ENCODE measurements around the gene KDELR1. TPM values are rescaled to one million over a fixed set of nuclear protein-coding genes. Genes with fewer than 3 reads are reported as not detected.

Gene KDELR1
- total RNA-seq, 4 donors from 2014 or later: 62.5 to 99.1 (median 78.6) TPM

DNA sequence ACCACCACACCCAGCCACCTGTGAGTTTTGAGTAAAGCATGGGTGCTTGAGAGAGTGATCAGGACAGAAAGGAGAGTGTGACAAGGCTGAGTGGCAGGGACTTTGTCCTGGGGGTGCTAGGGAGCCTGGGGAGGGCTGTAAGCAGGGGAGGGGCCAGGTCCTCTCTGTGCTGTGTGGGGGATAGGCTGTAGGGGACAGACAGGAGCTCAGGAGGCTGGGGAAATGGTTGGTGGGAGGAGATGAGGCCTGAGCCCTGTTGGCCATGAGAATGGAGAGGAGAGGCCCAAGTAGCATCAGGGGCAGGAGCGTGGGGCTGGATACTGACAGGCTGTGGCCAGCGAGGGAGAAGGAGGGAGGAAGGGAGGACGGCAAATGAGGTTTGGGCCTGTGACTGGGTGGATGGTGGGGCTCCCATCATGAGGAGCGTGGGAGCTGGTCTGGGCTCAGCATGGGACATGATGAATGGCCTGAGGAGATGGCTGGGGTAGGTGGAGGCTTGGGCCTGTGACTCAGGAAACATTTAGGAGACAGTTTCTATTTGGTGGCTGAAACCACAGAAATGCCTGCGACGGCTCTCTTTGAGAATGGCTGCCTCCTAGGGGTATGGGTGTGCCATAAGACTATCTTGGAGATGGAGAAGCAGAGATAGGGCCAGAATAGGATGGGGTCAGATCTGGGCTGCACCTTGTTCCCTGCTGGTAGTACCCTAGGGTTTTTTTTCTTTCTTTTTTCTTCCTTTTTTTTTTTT, 27.1 kb upstream of the KDELR1 start:
- TF ChIP-seq, protein P1, sequence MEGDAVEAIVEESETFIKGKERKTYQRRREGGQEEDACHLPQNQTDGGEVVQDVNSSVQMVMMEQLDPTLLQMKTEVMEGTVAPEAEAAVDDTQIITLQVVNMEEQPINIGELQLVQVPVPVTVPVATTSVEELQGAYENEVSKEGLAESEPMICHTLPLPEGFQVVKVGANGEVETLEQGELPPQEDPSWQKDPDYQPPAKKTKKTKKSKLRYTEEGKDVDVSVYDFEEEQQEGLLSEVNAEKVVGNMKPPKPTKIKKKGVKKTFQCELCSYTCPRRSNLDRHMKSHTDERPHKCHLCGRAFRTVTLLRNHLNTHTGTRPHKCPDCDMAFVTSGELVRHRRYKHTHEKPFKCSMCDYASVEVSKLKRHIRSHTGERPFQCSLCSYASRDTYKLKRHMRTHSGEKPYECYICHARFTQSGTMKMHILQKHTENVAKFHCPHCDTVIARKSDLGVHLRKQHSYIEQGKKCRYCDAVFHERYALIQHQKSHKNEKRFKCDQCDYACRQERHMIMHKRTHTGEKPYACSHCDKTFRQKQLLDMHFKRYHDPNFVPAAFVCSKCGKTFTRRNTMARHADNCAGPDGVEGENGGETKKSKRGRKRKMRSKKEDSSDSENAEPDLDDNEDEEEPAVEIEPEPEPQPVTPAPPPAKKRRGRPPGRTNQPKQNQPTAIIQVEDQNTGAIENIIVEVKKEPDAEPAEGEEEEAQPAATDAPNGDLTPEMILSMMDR (IDR thresholded peaks at IDR 0.05; ENCODE audit: low read depth): no peak

DNA sequence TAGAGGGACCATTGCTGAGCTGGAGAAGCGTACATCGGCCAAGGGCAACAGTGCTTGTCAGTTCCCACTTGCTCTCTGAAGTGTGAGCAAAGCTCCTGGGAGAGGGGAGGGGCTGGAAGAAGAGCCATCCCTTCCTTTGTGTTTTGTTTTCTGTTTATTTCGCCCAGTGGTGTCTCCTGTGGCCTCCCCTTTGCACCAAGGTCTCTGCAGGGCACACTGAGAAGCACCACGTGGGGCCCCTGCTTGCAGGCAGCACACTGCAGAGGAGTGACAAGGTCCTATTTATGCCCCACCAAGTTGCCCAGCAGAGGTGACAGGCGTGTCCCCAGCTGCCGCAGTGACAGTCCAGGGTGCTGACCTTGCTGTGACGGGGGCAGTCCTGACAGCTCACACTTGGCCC, 26.1 kb upstream of the KDELR1 start:
- TF ChIP-seq, protein P1 (IDR thresholded peaks at IDR 0.05; ENCODE audit: low read depth): no peak

DNA sequence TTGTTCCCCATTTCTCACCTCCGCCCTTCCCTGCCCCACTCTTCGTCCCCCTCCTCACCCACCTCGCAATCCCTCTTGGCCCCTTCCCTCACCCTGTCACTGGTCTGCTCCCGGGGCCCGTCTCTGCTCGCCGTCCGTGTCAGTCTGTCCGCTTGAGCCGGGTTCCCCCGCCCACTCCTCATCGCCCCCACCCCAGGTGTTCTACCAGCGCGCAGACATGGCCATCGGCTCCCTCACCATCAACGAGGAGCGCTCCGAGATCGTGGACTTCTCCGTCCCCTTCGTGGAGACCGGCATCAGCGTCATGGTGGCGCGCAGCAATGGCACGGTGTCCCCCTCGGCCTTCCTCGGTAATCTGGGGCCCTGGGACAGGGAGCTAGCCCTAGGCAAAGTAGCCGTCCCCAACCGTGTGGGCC, 24.5 kb upstream of the KDELR1 start:
- TF ChIP-seq, protein P1 (IDR thresholded peaks at IDR 0.05; ENCODE audit: low read depth): no peak

DNA sequence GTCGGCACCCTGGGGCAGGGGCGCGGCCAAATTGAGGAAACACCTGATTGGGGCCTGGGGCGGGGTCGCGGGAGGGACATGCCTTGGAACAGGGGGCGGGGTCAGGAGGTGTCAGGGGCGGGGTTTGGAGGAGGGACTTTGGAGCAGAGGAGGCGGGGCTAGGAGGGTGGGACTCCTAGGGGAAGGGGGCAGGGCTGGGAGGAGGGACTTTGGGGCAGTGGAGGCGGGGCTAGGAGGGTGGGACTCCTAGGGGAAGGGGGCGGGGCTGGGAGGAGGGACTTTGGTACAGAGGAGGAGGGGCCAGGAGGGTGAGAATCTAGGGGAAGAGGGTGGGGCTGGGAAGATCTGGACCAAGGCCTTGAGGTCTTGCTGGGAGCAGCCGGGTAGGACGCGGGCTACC, 24.0 kb upstream of the KDELR1 start:
- TF ChIP-seq, protein P1 (IDR thresholded peaks at IDR 0.05; ENCODE audit: low read depth): no peak

DNA sequence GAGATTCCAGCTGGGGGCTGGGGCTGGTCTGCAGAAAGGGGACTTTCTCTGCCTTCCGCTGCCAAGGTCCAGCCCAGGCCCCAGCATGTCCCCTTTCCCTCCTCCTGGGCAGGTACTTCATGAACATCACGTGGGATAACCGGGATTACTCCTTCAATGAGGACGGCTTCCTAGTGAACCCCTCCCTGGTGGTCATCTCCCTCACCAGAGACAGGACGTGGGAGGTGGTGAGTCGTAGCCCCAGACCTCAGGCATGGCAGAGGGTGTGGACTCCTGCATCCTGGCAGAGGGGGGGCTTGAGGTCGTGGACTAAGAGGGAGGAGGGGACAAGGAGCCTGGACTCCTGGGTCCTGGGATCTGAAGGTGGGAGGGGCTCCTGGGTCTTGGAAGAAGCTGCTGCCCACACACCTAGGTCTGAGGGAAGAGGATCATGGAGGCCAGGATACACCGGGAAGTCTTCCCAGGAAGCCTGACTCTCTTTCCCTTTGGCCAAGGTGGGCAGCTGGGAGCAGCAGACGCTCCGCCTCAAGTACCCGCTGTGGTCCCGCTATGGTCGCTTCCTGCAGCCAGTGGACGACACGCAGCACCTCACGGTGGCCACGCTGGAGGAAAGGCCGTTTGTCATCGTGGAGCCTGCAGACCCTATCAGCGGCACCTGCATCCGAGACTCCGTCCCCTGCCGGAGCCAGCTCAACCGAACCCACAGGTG, 22.7 kb upstream of the KDELR1 start:
- TF ChIP-seq, protein P1 (IDR thresholded peaks at IDR 0.05; ENCODE audit: low read depth): no peak

DNA sequence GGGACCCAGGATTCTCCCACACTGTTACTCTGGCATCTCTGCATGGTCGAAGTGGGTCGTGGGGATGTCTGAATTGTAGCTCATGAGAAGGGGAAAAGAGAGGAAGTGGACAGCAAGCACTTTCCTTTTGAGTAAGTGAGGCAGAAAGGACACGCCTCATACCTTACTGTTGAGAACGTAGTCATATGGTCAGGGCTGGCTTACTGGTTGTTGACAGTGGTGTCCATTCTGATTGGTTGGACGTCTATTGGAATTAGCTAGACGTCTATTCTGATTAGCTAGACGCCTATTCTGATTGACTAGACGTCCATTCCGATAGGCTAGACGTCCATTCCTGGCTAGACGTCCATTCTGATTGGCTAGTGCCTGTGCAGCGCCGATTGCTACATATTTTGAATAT, 14.5 kb upstream of the KDELR1 start:
- TF ChIP-seq, protein P1 (IDR thresholded peaks at IDR 0.05; ENCODE audit: low read depth): no peak

DNA sequence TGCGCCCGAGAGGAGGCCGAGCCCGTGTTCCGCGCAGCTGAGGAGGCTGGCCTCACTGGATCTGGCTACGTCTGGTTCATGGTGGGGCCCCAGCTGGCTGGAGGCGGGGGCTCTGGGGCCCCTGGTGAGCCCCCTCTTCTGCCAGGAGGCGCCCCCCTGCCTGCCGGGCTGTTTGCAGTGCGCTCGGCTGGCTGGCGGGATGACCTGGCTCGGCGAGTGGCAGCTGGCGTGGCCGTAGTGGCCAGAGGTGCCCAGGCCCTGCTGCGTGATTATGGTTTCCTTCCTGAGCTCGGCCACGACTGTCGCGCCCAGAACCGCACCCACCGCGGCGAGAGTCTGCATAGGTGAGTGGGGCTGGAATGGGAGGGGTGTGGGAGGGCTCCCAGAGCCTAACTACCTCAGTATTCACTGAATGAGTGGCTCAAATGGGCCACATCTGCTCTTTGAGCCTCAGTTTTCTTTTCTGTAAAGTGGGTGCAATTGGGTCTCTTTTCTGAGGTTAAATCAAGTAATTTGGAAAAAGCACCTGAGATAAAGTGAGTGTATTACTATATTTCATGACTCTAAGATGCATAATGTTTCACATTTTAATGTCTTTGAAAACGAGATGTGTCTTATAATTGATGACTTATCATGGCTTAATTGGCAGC, 13.8 kb upstream of the KDELR1 start:
- TF ChIP-seq, protein P1 (IDR thresholded peaks at IDR 0.05; ENCODE audit: low read depth): no peak

Measured in subcutaneous adipose tissue (tissue), 4 donors.